IMR-90 (cell line): ENCODE results near the gene FGD5. TPM values are rescaled to one million over a fixed set of nuclear protein-coding genes. Genes with fewer than 3 reads are reported as not detected.

Experiments
- ATAC-seq: fragments of 200-7000 bp; cut with Tn5 transposase; 2 replicates; pipeline ENCODE4 v1.9.1; 2020; ENCODE audit warnings: low read depth, mild to moderate bottlenecking, moderate library complexity
- BruUV-seq: library from RNA; stranded (reverse); fragments of 400-500 nt; replicated peaks from 2 replicates; lab custom pipeline; 2021; lab: Mats Ljungman, UMichigan
- CTCF ChIA-PET: fragments of 300-600 bp; formaldehyde crosslinking; extraction: SDS; loops from one replicate; lab custom pipeline; 2021; ENCODE audit warnings: antibody characterized with exemption; lab: Yijun Ruan, JAX
- POLR2A ChIA-PET: fragments of 300-600 bp; sonication (Branson Sonifier 250); formaldehyde crosslinking; loops from one replicate; lab custom pipeline; 2022; ENCODE audit warnings: antibody characterized with exemption; ENCODE audit not compliant: unreplicated experiment; lab: Charles Lee
- DNase-seq: peaks from one replicate; pipeline ENCODE4 v3.0.0; 2013
- H2AFZ ChIP-seq: replicated peaks from 2 replicates; pipeline ENCODE3; 2013; ENCODE audit warnings: low read length, mild to moderate bottlenecking; ENCODE audit not compliant: poor library complexity
- H2AK5ac ChIP-seq: 2 replicates; pipeline ENCODE4 v1.6.1; 2013; ENCODE audit warnings: low read depth, low read length, inconsistent platforms
- H2AK9ac ChIP-seq: replicated peaks from 2 replicates; pipeline ENCODE3; 2013; ENCODE audit warnings: mild to moderate bottlenecking, low read depth, low read length, moderate library complexity; ENCODE audit not compliant: poor library complexity
- H2BK120ac ChIP-seq: 2 replicates; pipeline ENCODE4 v1.6.1; 2013; ENCODE audit warnings: low read depth, low read length, inconsistent platforms
- H2BK15ac ChIP-seq: 3 replicates; pipeline ENCODE4 v1.6.1; 2013; ENCODE audit warnings: low read depth, low read length, inconsistent platforms
- H2BK20ac ChIP-seq: 2 replicates; pipeline ENCODE4 v1.6.1; 2013; ENCODE audit warnings: low read depth, mild to moderate bottlenecking, inconsistent platforms, low read length, moderate library complexity
- H2BK5ac ChIP-seq: 2 replicates; pipeline ENCODE4 v1.6.1; 2013; ENCODE audit warnings: mild to moderate bottlenecking, low read depth, low read length, inconsistent platforms; ENCODE audit not compliant: poor library complexity, severe bottlenecking
- H3K14ac ChIP-seq: replicated peaks from 2 replicates; pipeline ENCODE4 v1.6.1; 2013; ENCODE audit warnings: low read depth, low read length, inconsistent platforms
- H3K18ac ChIP-seq: 2 replicates; pipeline ENCODE4 v1.6.1; 2013; ENCODE audit warnings: low read depth, low read length, control low read depth
- H3K23ac ChIP-seq: 2 replicates; pipeline ENCODE4 v1.6.1; 2013; ENCODE audit warnings: low read depth, low read length, inconsistent platforms
- H3K27ac ChIP-seq: 2 replicates; pipeline ENCODE4 v1.5.1; 2013; ENCODE audit warnings: mild to moderate bottlenecking, control low read depth, low read length; ENCODE audit not compliant: insufficient read depth
- H3K27me3 ChIP-seq: 2 replicates; pipeline ENCODE4 v1.6.1; 2013; ENCODE audit warnings: low read length; ENCODE audit not compliant: control insufficient read depth, insufficient read depth
- H3K36me3 ChIP-seq: 2 replicates; pipeline ENCODE4 v1.6.1; 2013; ENCODE audit warnings: low read length, mixed read lengths; ENCODE audit not compliant: control insufficient read depth, insufficient read depth
- H3K4ac ChIP-seq: 2 replicates; pipeline ENCODE4 v1.6.1; 2013; ENCODE audit warnings: low read depth, low read length, inconsistent platforms
- H3K4me1 ChIP-seq: 2 replicates; pipeline ENCODE4 v1.6.1; 2013; ENCODE audit warnings: low read length, mixed read lengths; ENCODE audit not compliant: control insufficient read depth, insufficient read depth
- H3K4me2 ChIP-seq: 2 replicates; pipeline ENCODE4 v1.6.1; 2013; ENCODE audit warnings: low read depth, mild to moderate bottlenecking, control low read depth, low read length, moderate library complexity
- H3K4me3 ChIP-seq: 2 replicates; pipeline ENCODE4 v1.5.1; 2013; ENCODE audit warnings: low read depth, mild to moderate bottlenecking, control low read depth, low read length, moderate library complexity; ENCODE audit not compliant: insufficient read depth
- H3K56ac ChIP-seq: 2 replicates; pipeline ENCODE4 v1.6.1; 2013; ENCODE audit warnings: low read length, inconsistent platforms; ENCODE audit not compliant: insufficient read depth; ENCODE audit errors: extremely low read depth
- H3K79me1 ChIP-seq, 2 experiments: 2 replicates each; pipeline ENCODE4 v1.6.1; 2013; ENCODE audit warnings: low read length in 2 of 2, inconsistent platforms in 1 of 2, low read depth in 1 of 2
- H3K9ac ChIP-seq: 2 replicates; pipeline ENCODE4 v1.6.1; 2013; ENCODE audit warnings: low read depth, low read length, control low read depth
- H3K9me1 ChIP-seq: 2 replicates; pipeline ENCODE4 v1.6.1; 2013; ENCODE audit warnings: low read length, inconsistent platforms; ENCODE audit not compliant: insufficient read depth
- H3K9me3 ChIP-seq: 2 replicates; pipeline ENCODE4 v1.6.1; 2013; ENCODE audit warnings: low read length; ENCODE audit not compliant: control insufficient read depth, insufficient read depth
- H4K20me1 ChIP-seq: 2 replicates; pipeline ENCODE4 v1.6.1; 2013; ENCODE audit warnings: low read length, inconsistent platforms; ENCODE audit not compliant: insufficient read depth
- H4K5ac ChIP-seq: 2 replicates; pipeline ENCODE4 v1.6.1; 2013; ENCODE audit warnings: mild to moderate bottlenecking, low read depth, low read length, control low read depth
- H4K8ac ChIP-seq, 2 experiments: 2 replicates each; pipeline ENCODE4 v1.6.1; 2013; ENCODE audit warnings: low read depth in 2 of 2, low read length in 2 of 2, control low read depth in 1 of 2, inconsistent platforms in 1 of 2
- H4K91ac ChIP-seq: 2 replicates; pipeline ENCODE4 v1.6.1; 2013; ENCODE audit warnings: low read depth, low read length, inconsistent platforms; ENCODE audit not compliant: insufficient read depth
- BHLHE40 ChIP-seq: fragments of 150-350 bp; IDR thresholded peaks from 2 replicates; pipeline ENCODE4 v1.6.1; 2016; ENCODE audit warnings: mild to moderate bottlenecking, low read depth, low read length
- CEBPB ChIP-seq: IDR thresholded peaks from 2 replicates; pipeline ENCODE4 v1.6.1; 2012; ENCODE audit warnings: low read depth, low read length, improper control_type of control experiment
- CHD1 ChIP-seq: IDR thresholded peaks from 2 replicates; pipeline ENCODE4 v1.6.1; 2012; ENCODE audit warnings: low read depth, low read length, improper control_type of control experiment
- FOS ChIP-seq: fragments of 150-350 bp; IDR thresholded peaks from 2 replicates; pipeline ENCODE4 v1.6.1; 2016; ENCODE audit warnings: low read depth, low read length
- MAFK ChIP-seq: IDR thresholded peaks from 2 replicates; pipeline ENCODE4 v1.6.1; 2012; ENCODE audit warnings: low read depth, low read length, improper control_type of control experiment
- MAZ ChIP-seq: IDR thresholded peaks from 2 replicates; pipeline ENCODE4 v1.6.1; 2012; ENCODE audit warnings: low read depth, mild to moderate bottlenecking, low read length, improper control_type of control experiment, moderate library complexity, borderline replicate concordance
- MXI1 ChIP-seq: IDR thresholded peaks from 2 replicates; pipeline ENCODE4 v1.6.1; 2012; ENCODE audit warnings: low read depth, mild to moderate bottlenecking, low read length, moderate library complexity, borderline replicate concordance
- NFE2L2 ChIP-seq: fragments of 150-350 bp; IDR thresholded peaks from 2 replicates; pipeline ENCODE4 v1.6.1; 2016; ENCODE audit warnings: low read depth, mild to moderate bottlenecking, low read length
- POLR2A ChIP-seq: IDR thresholded peaks from 2 replicates; pipeline ENCODE4 v1.6.1; 2012; ENCODE audit warnings: mild to moderate bottlenecking, low read depth, low read length
- RAD21 ChIP-seq: IDR thresholded peaks from 2 replicates; pipeline ENCODE4 v1.6.1; 2012; ENCODE audit warnings: low read length, improper control_type of control experiment
- RCOR1 ChIP-seq: IDR thresholded peaks from 2 replicates; pipeline ENCODE4 v1.6.1; 2012; ENCODE audit warnings: mild to moderate bottlenecking, low read length, improper control_type of control experiment; ENCODE audit not compliant: insufficient replicate concordance
- RFX5 ChIP-seq: IDR thresholded peaks from 2 replicates; pipeline ENCODE4 v1.8.0; 2012; ENCODE audit warnings: low read depth, mild to moderate bottlenecking, low read length, moderate library complexity
- SMC3 ChIP-seq: fragments of 150-350 bp; IDR thresholded peaks from 2 replicates; pipeline ENCODE4 v1.6.1; 2016; ENCODE audit warnings: low read depth, mild to moderate bottlenecking, antibody characterized with exemption, low read length, moderate library complexity
- WGBS, 2 experiments: methylation state at CpG; one replicate each; pipeline versions ENCODE4 v1.1.5 to v1.1.7; 2013; ENCODE audit warnings: missing lambda C conversion rate in 2 of 2; ENCODE audit not compliant: insufficient read length in 1 of 2; ENCODE audit errors: extremely low coverage in 2 of 2; 5-methylcytosine and 5-hydroxymethylcytosine counted together
- dilution Hi-C: fragments of 300-500 bp; cut with HindIII; formaldehyde crosslinking; loops from one replicate; pipeline ENCODE4 v1.14.3; 2018; ENCODE audit warnings: low sequenced_read_pairs; ENCODE audit not compliant: unreplicated experiment
- in situ Hi-C: fragments of 300-500 bp; cut with MboI; formaldehyde crosslinking; loops from 3 replicates; pipeline ENCODE4 v1.14.3; 2019; ENCODE audit warnings: low sequenced_read_pairs, inconsistent platforms, mixed read lengths
- intact Hi-C: fragments of 100-400 bp; cut with micrococcal nuclease; formaldehyde crosslinking; loops from 2 replicates; pipeline ENCODE4 v1.10.0; 2022
- polyA plus RNA-seq, 3 experiments: library from polyadenylated mRNA; depleted of rRNA; stranded (reverse); fragments of >200 nt; gene quantifications; 2 replicates each; pipeline ENCODE4 v1.2.3, GENCODE V29; 2012; ENCODE audit warnings: low replicate concordance in 1 of 3
- total RNA-seq: library from RNA; depleted of rRNA; stranded (reverse); fragments of >200 nt; gene quantifications from 2 replicates; pipeline ENCODE4 v1.2.3, GENCODE V29; 2012
- TF ChIP-seq, protein P1 (sequence below): fragments of 150-350 bp; IDR thresholded peaks from 2 replicates; pipeline ENCODE4 v1.6.1; 2016; ENCODE audit warnings: low read depth, mild to moderate bottlenecking, low read length, moderate library complexity, borderline replicate concordance
- TF ChIP-seq, protein P2 (sequence below): conservative IDR thresholded peaks from 2 replicates; pipeline ENCODE4 v1.5.1; 2012; ENCODE audit warnings: mild to moderate bottlenecking, low read depth, low read length, improper control_type of control experiment
- TF ChIP-seq, protein P3 (sequence below): fragments of 150-350 bp; IDR thresholded peaks from 2 replicates; pipeline ENCODE4 v1.6.1; 2017; ENCODE audit warnings: mild to moderate bottlenecking, antibody characterized with exemption, low read length, low read depth

The FGD5 gene
- total and polyA plus RNA-seq, 2 of the 4 experiments (the other 2 are of a cell fraction): not detected

DNA sequence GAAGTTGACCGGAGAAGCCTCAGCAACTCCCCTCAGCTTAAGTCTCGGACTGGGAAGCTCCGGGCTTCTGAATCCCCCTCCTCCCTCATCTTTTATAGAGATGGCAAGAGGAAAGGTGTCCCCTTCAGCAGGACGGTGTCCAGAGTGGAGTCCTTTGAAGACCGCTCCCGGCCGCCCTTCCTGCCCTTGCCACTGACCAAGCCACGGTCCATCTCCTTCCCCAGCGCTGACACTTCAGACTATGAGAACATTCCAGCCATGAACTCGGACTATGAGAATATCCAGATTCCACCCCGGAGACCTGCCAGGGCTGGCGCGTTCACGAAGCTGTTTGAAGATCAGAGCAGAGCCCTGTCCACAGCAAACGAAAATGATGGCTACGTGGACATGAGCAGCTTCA, 2.4 kb downstream of the FGD5 start:
- no peak overlapping the region for H3K23ac ChIP-seq
- H3K18ac ChIP-seq: no peak overlapping the region
- H2AK5ac ChIP-seq: no peak overlapping the region
- H3K4me3 ChIP-seq: no peak overlapping the region
- no peak overlapping the region for H2BK20ac ChIP-seq
- intact Hi-C loops: no loop called here
- TF ChIP-seq, protein P1, sequence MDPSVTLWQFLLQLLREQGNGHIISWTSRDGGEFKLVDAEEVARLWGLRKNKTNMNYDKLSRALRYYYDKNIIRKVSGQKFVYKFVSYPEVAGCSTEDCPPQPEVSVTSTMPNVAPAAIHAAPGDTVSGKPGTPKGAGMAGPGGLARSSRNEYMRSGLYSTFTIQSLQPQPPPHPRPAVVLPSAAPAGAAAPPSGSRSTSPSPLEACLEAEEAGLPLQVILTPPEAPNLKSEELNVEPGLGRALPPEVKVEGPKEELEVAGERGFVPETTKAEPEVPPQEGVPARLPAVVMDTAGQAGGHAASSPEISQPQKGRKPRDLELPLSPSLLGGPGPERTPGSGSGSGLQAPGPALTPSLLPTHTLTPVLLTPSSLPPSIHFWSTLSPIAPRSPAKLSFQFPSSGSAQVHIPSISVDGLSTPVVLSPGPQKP: no peak
- TF ChIP-seq FOS (no peak), BHLHE40 (no peak), RFX5 (no peak), CEBPB (no peak), RAD21 (no peak), SMC3 (no peak), POLR2A (no peak), NFE2L2 (no peak), CHD1 (no peak), MXI1 (no peak), MAFK (no peak), RCOR1 (no peak), MAZ (no peak)
- TF ChIP-seq, protein P2, sequence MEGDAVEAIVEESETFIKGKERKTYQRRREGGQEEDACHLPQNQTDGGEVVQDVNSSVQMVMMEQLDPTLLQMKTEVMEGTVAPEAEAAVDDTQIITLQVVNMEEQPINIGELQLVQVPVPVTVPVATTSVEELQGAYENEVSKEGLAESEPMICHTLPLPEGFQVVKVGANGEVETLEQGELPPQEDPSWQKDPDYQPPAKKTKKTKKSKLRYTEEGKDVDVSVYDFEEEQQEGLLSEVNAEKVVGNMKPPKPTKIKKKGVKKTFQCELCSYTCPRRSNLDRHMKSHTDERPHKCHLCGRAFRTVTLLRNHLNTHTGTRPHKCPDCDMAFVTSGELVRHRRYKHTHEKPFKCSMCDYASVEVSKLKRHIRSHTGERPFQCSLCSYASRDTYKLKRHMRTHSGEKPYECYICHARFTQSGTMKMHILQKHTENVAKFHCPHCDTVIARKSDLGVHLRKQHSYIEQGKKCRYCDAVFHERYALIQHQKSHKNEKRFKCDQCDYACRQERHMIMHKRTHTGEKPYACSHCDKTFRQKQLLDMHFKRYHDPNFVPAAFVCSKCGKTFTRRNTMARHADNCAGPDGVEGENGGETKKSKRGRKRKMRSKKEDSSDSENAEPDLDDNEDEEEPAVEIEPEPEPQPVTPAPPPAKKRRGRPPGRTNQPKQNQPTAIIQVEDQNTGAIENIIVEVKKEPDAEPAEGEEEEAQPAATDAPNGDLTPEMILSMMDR: no peak
- TF ChIP-seq, protein P3, sequence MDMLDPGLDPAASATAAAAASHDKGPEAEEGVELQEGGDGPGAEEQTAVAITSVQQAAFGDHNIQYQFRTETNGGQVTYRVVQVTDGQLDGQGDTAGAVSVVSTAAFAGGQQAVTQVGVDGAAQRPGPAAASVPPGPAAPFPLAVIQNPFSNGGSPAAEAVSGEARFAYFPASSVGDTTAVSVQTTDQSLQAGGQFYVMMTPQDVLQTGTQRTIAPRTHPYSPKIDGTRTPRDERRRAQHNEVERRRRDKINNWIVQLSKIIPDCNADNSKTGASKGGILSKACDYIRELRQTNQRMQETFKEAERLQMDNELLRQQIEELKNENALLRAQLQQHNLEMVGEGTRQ: no peak
- H3K9me3 ChIP-seq: no peaks in the 10 kb centered on the region
- H2BK120ac ChIP-seq: no peak overlapping the region
- no peak overlapping the region for H2AK9ac ChIP-seq
- H2AFZ ChIP-seq: no peak overlapping the region
- H4K20me1 ChIP-seq: no peaks in the 10 kb centered on the region
- no peaks in the 10 kb centered on the region for H3K9me1 ChIP-seq
- dilution Hi-C loops: no loop called here
- H3K27me3 ChIP-seq: peaks cover 9% of the 10 kb centered on the region
- ChIA-PET POLR2A (no interaction called here), CTCF (no interaction called here)
- no peak overlapping the region for H3K14ac ChIP-seq
- no peak overlapping the region for H3K4me2 ChIP-seq
- in situ Hi-C loops: no loop called here
- no peak overlapping the region for H3K4ac ChIP-seq
- H3K4me1 ChIP-seq: no peaks in the 10 kb centered on the region
- no peaks in the 10 kb centered on the region for H3K79me1 ChIP-seq
- H2BK5ac ChIP-seq: no peak overlapping the region
- ATAC-seq (no peak), DNase-seq (no peak)
- no peak overlapping the region for H4K91ac ChIP-seq
- H3K36me3 ChIP-seq: no peaks in the 10 kb centered on the region
- no TSS peak for BruUV-seq
- H2BK15ac ChIP-seq: no peak overlapping the region
- no peak overlapping the region for H4K5ac ChIP-seq
- H3K56ac ChIP-seq: no peak overlapping the region
- H3K27ac ChIP-seq: no peak overlapping the region
- H4K8ac ChIP-seq: no peak overlapping the region
- no peak overlapping the region for H3K9ac ChIP-seq
- WGBS, 2 experiments: 72% methylated on average over 12 of the region's 16 CpGs; no CpG with 5 or more reads in 1 of the 2 experiments
